SK-N-SH treated with all-trans-retinoic acid at 6 μM for 48 hours (cell line): ENCODE data around the gene TMEM120B.
"Not testable (repeated sequence)": the region's sequence is repeated elsewhere in the genome, so short reads cannot be mapped to it uniquely, and the experiment has no call there.

ENCODE experiments used
- ATAC-seq: fragments of 200-7000 bp; cut with Tn5 transposase; 3 replicates; pipeline ENCODE4 v1.9.1; 2020; ENCODE audit warnings: mild to moderate bottlenecking, moderate library complexity
- BACH2 ChIP-seq: fragments of 250-450 bp; sonication (Bioruptor Pico); IDR thresholded peaks from 2 replicates; pipeline ENCODE4 v1.9.0; 2021; ENCODE audit warnings: mild to moderate bottlenecking, borderline replicate concordance
- CSDC2 ChIP-seq: fragments of 250-450 bp; sonication (Bioruptor Pico); IDR thresholded peaks from 2 replicates; pipeline ENCODE4 v1.5.0; 2020; ENCODE audit warnings: mild to moderate bottlenecking, moderate library complexity
- CSRNP3 ChIP-seq: fragments of 250-450 bp; sonication (Bioruptor Pico); IDR thresholded peaks from 2 replicates; pipeline ENCODE4 v1.5.1; 2021; ENCODE audit warnings: mild to moderate bottlenecking, moderate library complexity
- ESRRG ChIP-seq: fragments of 250-450 bp; sonication (Bioruptor Pico); IDR thresholded peaks from 2 replicates; pipeline ENCODE4 v1.6.1; 2021; ENCODE audit warnings: mild to moderate bottlenecking
- GLIS3 ChIP-seq: fragments of 250-450 bp; sonication (Bioruptor Pico); IDR thresholded peaks from 2 replicates; pipeline ENCODE4 v1.5.0; 2020; ENCODE audit warnings: mild to moderate bottlenecking, moderate library complexity
- ISL1 ChIP-seq: fragments of 250-450 bp; sonication (Bioruptor Pico); IDR thresholded peaks from 2 replicates; pipeline ENCODE4 v2.1.2; 2022; ENCODE audit warnings: mild to moderate bottlenecking, moderate library complexity
- OSR1 ChIP-seq: fragments of 250-450 bp; sonication (Bioruptor Pico); IDR thresholded peaks from 2 replicates; pipeline ENCODE4 v1.8.0; 2022; ENCODE audit warnings: moderate library complexity, mild to moderate bottlenecking, inconsistent platforms
- POU6F1 ChIP-seq: fragments of 250-450 bp; sonication (Bioruptor Pico); IDR thresholded peaks from 2 replicates; pipeline ENCODE4 v1.8.0; 2021; ENCODE audit warnings: low read depth, mild to moderate bottlenecking, moderate library complexity, borderline replicate concordance
- PPARA ChIP-seq: fragments of 250-450 bp; sonication (Bioruptor Pico); IDR thresholded peaks from 2 replicates; pipeline ENCODE4 v1.5.0; 2020; ENCODE audit warnings: mild to moderate bottlenecking, borderline replicate concordance
- RARB ChIP-seq: fragments of 250-450 bp; sonication (Bioruptor Pico); IDR thresholded peaks from 2 replicates; pipeline ENCODE4 v1.8.0; 2021; ENCODE audit warnings: mild to moderate bottlenecking, moderate library complexity
- SNAI2 ChIP-seq: fragments of 250-450 bp; sonication (Bioruptor Pico); IDR thresholded peaks from 2 replicates; pipeline ENCODE4 v1.5.0; 2020; ENCODE audit warnings: mild to moderate bottlenecking, moderate library complexity
- TCF4 ChIP-seq: fragments of 250-450 bp; sonication (Bioruptor Pico); IDR thresholded peaks from 2 replicates; pipeline ENCODE4 v1.8.0; 2021; ENCODE audit warnings: mild to moderate bottlenecking, moderate library complexity, borderline replicate concordance
- TOX ChIP-seq: fragments of 250-450 bp; sonication (Bioruptor Pico); IDR thresholded peaks from 2 replicates; pipeline ENCODE4 v1.8.0; 2021; ENCODE audit warnings: mild to moderate bottlenecking, moderate library complexity, borderline replicate concordance
- ZC3H10 ChIP-seq: fragments of 250-450 bp; sonication (Bioruptor Pico); IDR thresholded peaks from 2 replicates; pipeline ENCODE4 v1.5.1; 2021; ENCODE audit warnings: mild to moderate bottlenecking, moderate library complexity
- ZFP3 ChIP-seq: fragments of 250-450 bp; sonication (Bioruptor Pico); IDR thresholded peaks from 2 replicates; pipeline ENCODE4 v1.5.0; 2020; ENCODE audit warnings: mild to moderate bottlenecking, moderate library complexity
- ZFP30 ChIP-seq: fragments of 450-650 bp; formaldehyde crosslinking; IDR thresholded peaks from 2 replicates; pipeline ENCODE4 v1.5.0; 2022; ENCODE audit warnings: mild to moderate bottlenecking, moderate library complexity
- ZNF565 ChIP-seq: fragments of 450-650 bp; formaldehyde crosslinking; conservative IDR thresholded peaks from 2 replicates; pipeline ENCODE4 v1.5.0; 2020; ENCODE audit warnings: low read depth, mild to moderate bottlenecking, moderate library complexity
- ZNF8 ChIP-seq: fragments of 450-650 bp; formaldehyde crosslinking; IDR thresholded peaks from 2 replicates; pipeline ENCODE4 v1.5.0; 2020; ENCODE audit warnings: mild to moderate bottlenecking, moderate library complexity
- TF ChIP-seq, protein P1 (sequence below): fragments of 250-450 bp; sonication (Bioruptor Pico); IDR thresholded peaks from 2 replicates; pipeline ENCODE4 v1.8.0; 2020; ENCODE audit warnings: mild to moderate bottlenecking, moderate library complexity, borderline replicate concordance
- TF ChIP-seq, protein P2 (sequence below): fragments of 250-450 bp; sonication (Bioruptor Pico); IDR thresholded peaks from 2 replicates; pipeline ENCODE4 v1.5.1; 2020; ENCODE audit warnings: low read depth, mild to moderate bottlenecking, moderate library complexity

The TMEM120B gene

GRCh38 chr12:121738340-121738858 is 25.8 kb downstream of the TMEM120B start:
- ATAC-seq, result no peak
- TF ChIP-seq SNAI2 (CRISPR knock-in tag), result no peak
- TF ChIP-seq ZNF565, result no peak
- TF ChIP-seq ISL1, result no peak
- no peak for TF ChIP-seq PPARA (CRISPR knock-in tag)
- TF ChIP-seq, protein P1, sequence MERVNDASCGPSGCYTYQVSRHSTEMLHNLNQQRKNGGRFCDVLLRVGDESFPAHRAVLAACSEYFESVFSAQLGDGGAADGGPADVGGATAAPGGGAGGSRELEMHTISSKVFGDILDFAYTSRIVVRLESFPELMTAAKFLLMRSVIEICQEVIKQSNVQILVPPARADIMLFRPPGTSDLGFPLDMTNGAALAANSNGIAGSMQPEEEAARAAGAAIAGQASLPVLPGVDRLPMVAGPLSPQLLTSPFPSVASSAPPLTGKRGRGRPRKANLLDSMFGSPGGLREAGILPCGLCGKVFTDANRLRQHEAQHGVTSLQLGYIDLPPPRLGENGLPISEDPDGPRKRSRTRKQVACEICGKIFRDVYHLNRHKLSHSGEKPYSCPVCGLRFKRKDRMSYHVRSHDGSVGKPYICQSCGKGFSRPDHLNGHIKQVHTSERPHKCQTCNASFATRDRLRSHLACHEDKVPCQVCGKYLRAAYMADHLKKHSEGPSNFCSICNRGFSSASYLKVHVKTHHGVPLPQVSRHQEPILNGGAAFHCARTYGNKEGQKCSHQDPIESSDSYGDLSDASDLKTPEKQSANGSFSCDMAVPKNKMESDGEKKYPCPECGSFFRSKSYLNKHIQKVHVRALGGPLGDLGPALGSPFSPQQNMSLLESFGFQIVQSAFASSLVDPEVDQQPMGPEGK, result no peak
- no peak for TF ChIP-seq BACH2 (CRISPR knock-in tag)
- no peak for TF ChIP-seq ZNF8 (CRISPR knock-in tag)
- no peak for TF ChIP-seq CSRNP3 (CRISPR knock-in tag)
- TF ChIP-seq CSDC2 (CRISPR knock-in tag), result no peak
- TF ChIP-seq ZFP30 (CRISPR knock-in tag), result no peak

DNA sequence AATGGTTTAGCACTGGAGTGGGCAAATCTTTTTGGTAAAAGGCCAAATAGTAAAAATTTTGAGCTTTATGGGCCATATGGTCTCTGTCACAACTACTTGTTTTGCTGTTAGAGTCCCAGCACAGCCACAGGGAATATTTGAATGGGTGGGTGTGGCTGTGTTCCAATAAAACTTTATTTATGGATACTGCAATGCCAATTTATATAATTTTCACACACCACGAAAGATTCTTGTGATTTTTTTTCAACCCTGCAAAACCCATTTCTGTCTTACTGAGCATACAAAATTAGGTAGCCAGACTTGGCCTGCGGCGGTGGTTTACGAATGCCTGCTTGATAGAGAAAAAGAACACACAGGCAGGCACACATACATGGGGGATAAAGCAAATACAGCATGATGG is 28.3 kb downstream of the TMEM120B start:
- TF ChIP-seq ZNF8 (CRISPR knock-in tag) (no peak), PPARA (CRISPR knock-in tag) (no peak), ESRRG (CRISPR knock-in tag) (no peak), ZFP30 (CRISPR knock-in tag) (no peak), ZFP3 (CRISPR knock-in tag) (no peak), TOX (CRISPR knock-in tag) (no peak), ZC3H10 (CRISPR knock-in tag) (no peak), RARB (CRISPR knock-in tag) (no peak), TCF4 (CRISPR knock-in tag) (no peak), OSR1 (CRISPR knock-in tag) (no peak), CSDC2 (CRISPR knock-in tag) (no peak), POU6F1 (CRISPR knock-in tag) (no peak), GLIS3 (no peak), BACH2 (CRISPR knock-in tag) (no peak), ZNF565 (no peak), CSRNP3 (CRISPR knock-in tag) (no peak), SNAI2 (CRISPR knock-in tag) (no peak)
- TF ChIP-seq, protein P1, result no peak
- TF ChIP-seq, protein P2, sequence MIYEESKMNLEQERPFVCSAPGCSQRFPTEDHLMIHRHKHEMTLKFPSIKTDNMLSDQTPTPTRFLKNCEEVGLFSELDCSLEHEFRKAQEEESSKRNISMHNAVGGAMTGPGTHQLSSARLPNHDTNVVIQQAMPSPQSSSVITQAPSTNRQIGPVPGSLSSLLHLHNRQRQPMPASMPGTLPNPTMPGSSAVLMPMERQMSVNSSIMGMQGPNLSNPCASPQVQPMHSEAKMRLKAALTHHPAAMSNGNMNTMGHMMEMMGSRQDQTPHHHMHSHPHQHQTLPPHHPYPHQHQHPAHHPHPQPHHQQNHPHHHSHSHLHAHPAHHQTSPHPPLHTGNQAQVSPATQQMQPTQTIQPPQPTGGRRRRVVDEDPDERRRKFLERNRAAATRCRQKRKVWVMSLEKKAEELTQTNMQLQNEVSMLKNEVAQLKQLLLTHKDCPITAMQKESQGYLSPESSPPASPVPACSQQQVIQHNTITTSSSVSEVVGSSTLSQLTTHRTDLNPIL, result no peak
- TF ChIP-seq, all 23 proteins: peak for 0
- no peak for ATAC-seq

- TF ChIP-seq ESRRG (CRISPR knock-in tag) (no peak), ZNF8 (CRISPR knock-in tag) (no peak)
- ATAC-seq, result no peak
These were observed 29.2 kb downstream of the TMEM120B start for GRCh38 chr12:121741743-121742142.

DNA sequence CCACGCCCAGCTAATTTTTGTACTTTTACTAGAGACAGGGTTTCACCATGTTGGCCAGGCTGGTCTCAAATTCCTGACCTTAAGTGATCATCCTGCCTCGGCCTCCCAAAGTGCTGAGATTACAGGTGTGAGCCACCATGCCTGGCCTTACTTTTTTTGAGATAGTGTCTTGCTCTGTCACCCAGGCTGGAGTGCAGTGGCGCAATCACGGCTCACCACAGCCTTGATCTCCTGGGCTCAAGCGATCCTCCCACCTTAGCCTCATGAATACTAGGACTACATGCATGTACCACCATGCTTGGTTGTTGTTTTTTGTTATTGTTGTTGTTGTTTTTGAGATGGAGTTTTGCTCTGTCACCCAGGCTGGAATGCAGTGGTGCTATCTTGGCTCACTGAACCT is 33.0 kb downstream of the TMEM120B start:
- not testable (repeated sequence) for ATAC-seq
